ENCODE measurements around the gene ICE2.

Gene ICE2

DNA sequence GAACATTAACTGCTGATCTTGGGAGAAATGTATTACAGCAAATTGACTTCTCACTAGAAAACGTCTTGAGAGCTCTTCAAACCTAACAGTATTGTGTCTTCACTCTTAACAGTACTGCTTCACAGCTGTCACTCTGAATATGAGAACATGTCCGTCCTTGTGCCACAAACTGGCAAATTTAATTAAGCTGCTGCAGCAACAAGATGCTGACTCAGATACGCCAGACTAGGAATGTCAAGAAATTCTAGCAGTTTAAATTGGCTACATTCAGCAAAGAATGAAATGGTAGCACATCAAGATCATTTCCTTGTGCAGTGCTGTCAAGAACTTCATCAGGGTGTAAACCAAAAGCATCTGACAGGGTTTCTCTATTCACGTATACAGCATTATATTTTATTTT is 7.6 kb downstream of the ICE2 start:
- H3K79me2 ChIP-seq (ENCODE audit: low read length), result peaks cover 38% of the 10 kb centered on the region
- H2AFZ ChIP-seq (ENCODE audit: low read depth, low read length), result no peak overlapping the region
- TF ChIP-seq, protein P1, sequence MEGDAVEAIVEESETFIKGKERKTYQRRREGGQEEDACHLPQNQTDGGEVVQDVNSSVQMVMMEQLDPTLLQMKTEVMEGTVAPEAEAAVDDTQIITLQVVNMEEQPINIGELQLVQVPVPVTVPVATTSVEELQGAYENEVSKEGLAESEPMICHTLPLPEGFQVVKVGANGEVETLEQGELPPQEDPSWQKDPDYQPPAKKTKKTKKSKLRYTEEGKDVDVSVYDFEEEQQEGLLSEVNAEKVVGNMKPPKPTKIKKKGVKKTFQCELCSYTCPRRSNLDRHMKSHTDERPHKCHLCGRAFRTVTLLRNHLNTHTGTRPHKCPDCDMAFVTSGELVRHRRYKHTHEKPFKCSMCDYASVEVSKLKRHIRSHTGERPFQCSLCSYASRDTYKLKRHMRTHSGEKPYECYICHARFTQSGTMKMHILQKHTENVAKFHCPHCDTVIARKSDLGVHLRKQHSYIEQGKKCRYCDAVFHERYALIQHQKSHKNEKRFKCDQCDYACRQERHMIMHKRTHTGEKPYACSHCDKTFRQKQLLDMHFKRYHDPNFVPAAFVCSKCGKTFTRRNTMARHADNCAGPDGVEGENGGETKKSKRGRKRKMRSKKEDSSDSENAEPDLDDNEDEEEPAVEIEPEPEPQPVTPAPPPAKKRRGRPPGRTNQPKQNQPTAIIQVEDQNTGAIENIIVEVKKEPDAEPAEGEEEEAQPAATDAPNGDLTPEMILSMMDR (IDR thresholded peaks at IDR 0.05; ENCODE audit: low read depth, low read length), result no peak
- no peak for TF ChIP-seq EZH2phosphoT487 (IDR thresholded peaks at IDR 0.05; ENCODE audit: low read depth)
- no peak overlapping the region for H3K27ac ChIP-seq (ENCODE audit: low read length)
- H3K27me3 ChIP-seq (ENCODE audit: low read depth, low read length), result no peaks in the 10 kb centered on the region
- H3K4me3 ChIP-seq (ENCODE audit: low read length), result no peak overlapping the region
- H3K9me3 ChIP-seq (ENCODE audit: insufficient read depth, low read length), result no peaks in the 10 kb centered on the region
- H3K9ac ChIP-seq (ENCODE audit: low read length), result no peak overlapping the region
- peaks cover 43% of the 10 kb centered on the region for H3K36me3 ChIP-seq (replicated peaks; ENCODE audit: low read depth, low read length)
- no peak overlapping the region for H3K4me2 ChIP-seq (ENCODE audit: low read length)
- peaks cover 3% of the 10 kb centered on the region; the same call in 1 of the 2 replicates for H4K20me1 ChIP-seq (ENCODE audit: insufficient read depth, low read length)
- no peaks in the 10 kb centered on the region for H3K4me1 ChIP-seq (ENCODE audit: low read length)

DNA sequence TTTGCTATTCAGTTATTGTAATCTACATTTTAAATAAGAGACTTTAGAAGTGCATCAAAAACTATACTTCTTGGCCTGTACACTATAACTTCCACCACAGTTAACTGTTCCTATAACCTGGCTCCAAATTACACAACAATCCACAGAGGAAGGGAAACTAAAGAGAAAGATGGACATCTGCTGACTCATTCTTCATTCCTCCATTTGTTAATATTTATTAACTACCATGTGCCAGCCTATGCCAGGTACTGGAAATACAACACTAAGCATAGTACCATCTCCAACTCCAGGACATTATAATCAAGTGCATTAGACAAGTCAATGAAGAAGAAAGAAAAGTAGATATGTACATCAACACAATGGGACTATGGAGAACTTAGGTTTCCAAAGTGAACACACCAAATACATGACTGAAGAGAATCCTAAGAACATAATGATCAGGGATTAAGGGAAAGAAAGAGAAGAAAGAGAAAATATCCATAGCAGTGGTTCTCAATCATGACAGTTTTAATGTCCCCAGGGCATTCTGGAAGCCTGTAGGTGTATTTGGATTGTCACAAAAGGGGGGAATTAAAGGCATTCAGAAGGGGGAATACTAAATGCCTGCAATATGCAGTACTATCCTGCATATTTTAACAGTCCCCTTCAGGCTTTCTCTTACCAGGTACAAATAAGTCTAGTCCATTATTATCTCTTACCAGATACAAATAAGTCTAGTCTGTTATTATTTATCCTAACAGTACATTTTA is 8.9 kb downstream of the ICE2 start:
- no peak overlapping the region for H3K4me2 ChIP-seq (ENCODE audit: low read length)
- H3K27me3 ChIP-seq (ENCODE audit: low read depth, low read length), result no peaks in the 10 kb centered on the region
- H3K27ac ChIP-seq (ENCODE audit: low read length), result no peak overlapping the region
- H3K9me3 ChIP-seq (ENCODE audit: insufficient read depth, low read length), result no peaks in the 10 kb centered on the region
- no peaks in the 10 kb centered on the region for H3K4me1 ChIP-seq (ENCODE audit: low read length)
- no peak overlapping the region for H2AFZ ChIP-seq (ENCODE audit: low read depth, low read length)
- no peak for TF ChIP-seq EZH2phosphoT487 (IDR thresholded peaks at IDR 0.05; ENCODE audit: low read depth)
- TF ChIP-seq, protein P1 (IDR thresholded peaks at IDR 0.05; ENCODE audit: low read depth, low read length), result no peak
- H3K79me2 ChIP-seq (ENCODE audit: low read length), result peaks cover 33% of the 10 kb centered on the region
- H3K9ac ChIP-seq (ENCODE audit: low read length), result no peak overlapping the region
- H3K36me3 ChIP-seq (replicated peaks; ENCODE audit: low read depth, low read length), result peaks cover 41% of the 10 kb centered on the region
- H3K4me3 ChIP-seq (ENCODE audit: low read length), result no peak overlapping the region
- H4K20me1 ChIP-seq (ENCODE audit: insufficient read depth, low read length), result peaks cover 3% of the 10 kb centered on the region; the same call in 1 of the 2 replicates

- Histone ChIP-seq H3K27me3 (ENCODE audit: low read depth, low read length) (no peaks in the 10 kb centered on the region), H3K9ac (ENCODE audit: low read length) (no peak overlapping the region), H3K4me2 (ENCODE audit: low read length) (no peak overlapping the region), H4K20me1 (ENCODE audit: insufficient read depth, low read length) (peaks cover 3% of the 10 kb centered on the region; the same call in 1 of the 2 replicates), H3K4me1 (ENCODE audit: low read length) (no peaks in the 10 kb centered on the region), H3K9me3 (ENCODE audit: insufficient read depth, low read length) (no peaks in the 10 kb centered on the region), H3K4me3 (ENCODE audit: low read length) (no peak overlapping the region), H2AFZ (ENCODE audit: low read depth, low read length) (no peak overlapping the region), H3K27ac (ENCODE audit: low read length) (no peak overlapping the region), H3K79me2 (ENCODE audit: low read length) (peaks cover 11% of the 10 kb centered on the region), H3K36me3 (replicated peaks; ENCODE audit: low read depth, low read length) (peaks cover 31% of the 10 kb centered on the region)
- no peak for TF ChIP-seq EZH2phosphoT487 (IDR thresholded peaks at IDR 0.05; ENCODE audit: low read depth)
- TF ChIP-seq, protein P1 (IDR thresholded peaks at IDR 0.05; ENCODE audit: low read depth, low read length), result no peak
These were observed 13.9 kb downstream of the ICE2 start for GRCh38 chr15:60464836-60465630.

- TF ChIP-seq, protein P1 (IDR thresholded peaks at IDR 0.05; ENCODE audit: low read depth, low read length), result no peak
- TF ChIP-seq EZH2phosphoT487 (IDR thresholded peaks at IDR 0.05; ENCODE audit: low read depth), result no peak
- H3K4me1 ChIP-seq (ENCODE audit: low read length), result 0 out of 2 replicates have a peak, but pooled peaks cover 3% of the 10 kb centered on the region
- H3K4me3 ChIP-seq (ENCODE audit: low read length), result no peak overlapping the region
- no peaks in the 10 kb centered on the region for H3K79me2 ChIP-seq (ENCODE audit: low read length)
- H2AFZ ChIP-seq (ENCODE audit: low read depth, low read length), result no peak overlapping the region
- H3K27ac ChIP-seq (ENCODE audit: low read length), result no peak overlapping the region
- no peaks in the 10 kb centered on the region for H3K9me3 ChIP-seq (ENCODE audit: insufficient read depth, low read length)
- no peaks in the 10 kb centered on the region for H4K20me1 ChIP-seq (ENCODE audit: insufficient read depth, low read length)
- no peak overlapping the region for H3K9ac ChIP-seq (ENCODE audit: low read length)
- no peak overlapping the region for H3K4me2 ChIP-seq (ENCODE audit: low read length)
- no peaks in the 10 kb centered on the region for H3K27me3 ChIP-seq (ENCODE audit: low read depth, low read length)
- H3K36me3 ChIP-seq (replicated peaks; ENCODE audit: low read depth, low read length), result peaks cover 13% of the 10 kb centered on the region
These were observed 16.9 kb downstream of the ICE2 start for GRCh38 chr15:60462027-60462426.
